ENCODE data around the gene INF2. TPM values are rescaled to one million over a fixed set of nuclear protein-coding genes. Genes with fewer than 3 reads are reported as not detected.

The INF2 gene
- total and polyA plus RNA-seq, 2 experiments from 2014 or later, result 36.7 to 75.5 TPM

- TF ChIP-seq ZNF462 (CRISPR knock-in tag; IDR thresholded peaks at IDR 0.05) (no peak), NANOG (IDR thresholded peaks at IDR 0.05; ENCODE audit: borderline replicate concordance) (no peak), ETS1 (IDR thresholded peaks at IDR 0.05) (no peak), EZH2 (IDR thresholded peaks at IDR 0.05; ENCODE audit: low read depth, unreplicated experiment) (no peak), EZH2phosphoT487 (IDR thresholded peaks at IDR 0.05; ENCODE audit: unreplicated experiment) (no peak), POLR2AphosphoS5 (IDR thresholded peaks at IDR 0.05; ENCODE audit: low read depth) (no peak), JUNB (IDR thresholded peaks at IDR 0.05; ENCODE audit: unreplicated experiment) (no peak), ZNF331 (CRISPR knock-in tag; IDR thresholded peaks at IDR 0.05; ENCODE audit: low read depth) (no peak), STAT1 (IDR thresholded peaks at IDR 0.05; ENCODE audit: unreplicated experiment) (no peak)
Measured at GRCh38 chr14:104710071-104710735, 20.8 kb downstream of the INF2 start (continued).
